Muscle of leg (tissue), 16 donors: Measurements from ENCODE around the gene BAHD1. TPM values are rescaled to one million over a fixed set of nuclear protein-coding genes. Genes with fewer than 3 reads are reported as not detected.
A peak's percentile ranks its signal among the peaks of the same experiment; 100 is the strongest.

Source experiments
- DNase-seq: peaks from one replicate; pipeline ENCODE4 v3.0.0; 2013
- H3K27ac ChIP-seq: one replicate; pipeline ENCODE4 v1.5.1; 2013; ENCODE audit warnings: mild to moderate bottlenecking, low read length, control low read depth
- H3K27me3 ChIP-seq: one replicate; pipeline ENCODE4 v1.6.1; 2013; ENCODE audit warnings: low read length; ENCODE audit not compliant: control insufficient read depth, insufficient read depth
- H3K36me3 ChIP-seq: one replicate; pipeline ENCODE4 v1.6.1; 2013; ENCODE audit warnings: low read length; ENCODE audit not compliant: control insufficient read depth, insufficient read depth
- H3K4me1 ChIP-seq: one replicate; pipeline ENCODE4 v1.6.1; 2013; ENCODE audit warnings: low read length; ENCODE audit not compliant: control insufficient read depth, insufficient read depth
- H3K4me3 ChIP-seq: one replicate; pipeline ENCODE4 v1.5.1; 2013; ENCODE audit warnings: low read length, control low read depth
- H3K9me3 ChIP-seq: replicated peaks from 2 replicates; pipeline ENCODE4 v1.6.1; 2013; ENCODE audit warnings: low read depth, low read length; ENCODE audit not compliant: control insufficient read depth
- WGBS: methylation state at CpG from one replicate; pipeline ENCODE4 v1.1.5; 2013; ENCODE audit warnings: missing lambda C conversion rate; ENCODE audit not compliant: insufficient coverage; 5-methylcytosine and 5-hydroxymethylcytosine counted together
- long read RNA-seq, 11 donors: transcript quantifications; one replicate each; lab custom pipeline, GENCODE V29; 2026
- polyA plus RNA-seq, 8 donors: library from polyadenylated mRNA; unstranded; fragments of 120-200 nt; gene quantifications; one replicate each; pipeline versions ENCODE4 v1.2.1 to v1.2.3, GENCODE V29; 2013; ENCODE audit warnings: inconsistent platforms in 1 of 8, low replicate concordance in 1 of 8; ENCODE audit not compliant: insufficient read length in 8 of 8, insufficient read depth in 1 of 8
- total RNA-seq: library from RNA; stranded (reverse); fragments of 120-200 nt; gene quantifications from one replicate; pipeline ENCODE4 v1.2.4, GENCODE V29; 2013

BAHD1 gene
- total RNA-seq: 12.1 TPM
- 10 to 100 TPM; 13.3 to 22.6 (median 19.0) TPM for polyA plus RNA-seq
- long read RNA-seq, donor 1, full-length matches to known transcripts: 1 of 1 reads
- long read RNA-seq, donor 1, partial matches to known transcripts: 0 of 1 reads
- long read RNA-seq, donor 1, other reads (novel, unspliced or antisense): 0 of 1 reads
- long read RNA-seq, donor 2: 0 reads
- long read RNA-seq, donor 3, full-length matches to known transcripts: 3 of 3 reads
- long read RNA-seq, donor 3, partial matches to known transcripts: 0 of 3 reads
- long read RNA-seq, donor 3, other reads (novel, unspliced or antisense): 0 of 3 reads
- long read RNA-seq, donor 4, partial matches to known transcripts: 0 of 1 reads
- long read RNA-seq, donor 4, other reads (novel, unspliced or antisense): 0 of 1 reads
- long read RNA-seq, donor 5, full-length matches to known transcripts: 1 of 1 reads
- long read RNA-seq, donor 5, partial matches to known transcripts: 0 of 1 reads
- long read RNA-seq, donor 5, other reads (novel, unspliced or antisense): 0 of 1 reads
- long read RNA-seq, donor 6, full-length matches to known transcripts: 1 of 11 reads
- long read RNA-seq, donor 6, partial matches to known transcripts: 10 of 11 reads
- long read RNA-seq, donor 6, other reads (novel, unspliced or antisense): 0 of 11 reads
- long read RNA-seq, donor 7, partial matches to known transcripts: 5 of 5 reads
- long read RNA-seq, donor 7, other reads (novel, unspliced or antisense): 0 of 5 reads
- long read RNA-seq, donor 8, partial matches to known transcripts: 0 of 1 reads
- long read RNA-seq, donor 8, other reads (novel, unspliced or antisense): 0 of 1 reads
- long read RNA-seq, donor 9, partial matches to known transcripts: 5 of 5 reads
- long read RNA-seq, donor 9, other reads (novel, unspliced or antisense): 0 of 5 reads
- long read RNA-seq, donor 10, full-length matches to known transcripts: 1 of 1 reads
- long read RNA-seq, donor 10, partial matches to known transcripts: 0 of 1 reads
- long read RNA-seq, donor 10, other reads (novel, unspliced or antisense): 0 of 1 reads
- long read RNA-seq, donor 11, full-length matches to known transcripts: 2 of 2 reads
- long read RNA-seq, donor 11, partial matches to known transcripts: 0 of 2 reads
- long read RNA-seq, donor 11, other reads (novel, unspliced or antisense): 0 of 2 reads

- under 1% methylated on average over 112 of the region's 119 CpGs for WGBS
- Histone ChIP-seq H3K9me3 (no peaks in the 10 kb centered on the region), H3K4me3 (peak within 1 kb of the TSS; percentile 68), H3K27ac (no peak within 1 kb of the TSS), H3K36me3 (no peaks in the 10 kb centered on the region), H3K4me1 (peaks cover 46% of the 10 kb centered on the region), H3K27me3 (peaks cover 59% of the 10 kb centered on the region)
- DNase-seq: peak; percentile 98
Measured at GRCh38 chr15:40440743-40441564, at the start of gene BAHD1. Gene BAHD1, plus strand, starts transcription at chr15:40440953. Its CDS starts 17,512 bp downstream, at chr15:40458465.

GRCh38 chr15:40392986-40393948 is 47.5 kb upstream of the BAHD1 start:
- Histone ChIP-seq H3K27me3 (no peaks in the 10 kb centered on the region), H3K36me3 (peaks cover 31% of the 10 kb centered on the region), H3K4me1 (no peaks in the 10 kb centered on the region), H3K27ac (no peak overlapping the region), H3K9me3 (no peaks in the 10 kb centered on the region), H3K4me3 (no peak overlapping the region)
- DNase-seq: no peak
- no CpG with 5 or more reads among the region's 4 CpGs for WGBS

- H3K9me3 ChIP-seq: no peaks in the 10 kb centered on the region
- no peaks in the 10 kb centered on the region for H3K27me3 ChIP-seq
- peaks cover 11% of the 10 kb centered on the region for H3K36me3 ChIP-seq
- no peaks in the 10 kb centered on the region for H3K4me1 ChIP-seq
- no peak overlapping the region for H3K27ac ChIP-seq
- DNase-seq: no peak
- WGBS: 90% methylated on average over 3 of the region's 8 CpGs
- no peak overlapping the region for H3K4me3 ChIP-seq
Measured at GRCh38 chr15:40397688-40398412, 42.9 kb upstream of the BAHD1 start.

GRCh38 chr15:40398413-40398873 is 42.3 kb upstream of the BAHD1 start:
- H3K4me3 ChIP-seq: no peak overlapping the region
- no peaks in the 10 kb centered on the region for H3K4me1 ChIP-seq
- peak; percentile 70 for DNase-seq
- 95% methylated on average over 4 of the region's 4 CpGs for WGBS
- peaks cover 9% of the 10 kb centered on the region for H3K36me3 ChIP-seq
- H3K27me3 ChIP-seq: no peaks in the 10 kb centered on the region
- H3K9me3 ChIP-seq: no peaks in the 10 kb centered on the region
- H3K27ac ChIP-seq: no peak overlapping the region

GRCh38 chr15:40399370-40399769 is 41.4 kb upstream of the BAHD1 start:
- Histone ChIP-seq H3K9me3 (no peaks in the 10 kb centered on the region), H3K4me1 (no peaks in the 10 kb centered on the region), H3K27ac (no peak overlapping the region), H3K4me3 (no peak overlapping the region), H3K27me3 (no peaks in the 10 kb centered on the region), H3K36me3 (peaks cover 6% of the 10 kb centered on the region)
- WGBS: 89% methylated on average over 4 of the region's 7 CpGs
- DNase-seq: no peak

GRCh38 chr15:40405501-40406381 is 35.0 kb upstream of the BAHD1 start, which contains the start of gene IVD:
Gene IVD, plus strand, starts transcription at chr15:40405795. Its CDS starts 33 bp downstream, at chr15:40405828.
- Histone ChIP-seq H3K4me3 (peak within 1 kb of the TSS; percentile 93), H3K27ac (peak within 1 kb of the TSS; percentile 71), H3K4me1 (peaks cover 14% of the 10 kb centered on the region), H3K27me3 (no peaks in the 10 kb centered on the region), H3K9me3 (no peaks in the 10 kb centered on the region), H3K36me3 (peaks cover 22% of the 10 kb centered on the region)
- DNase-seq: peak; percentile 97
- WGBS: under 1% methylated on average over 50 of the region's 54 CpGs

GRCh38 chr15:40407330-40407990 is 33.3 kb upstream of the BAHD1 start:
- no peak for DNase-seq
- Histone ChIP-seq H3K27me3 (no peaks in the 10 kb centered on the region), H3K4me3 (no peak overlapping the region), H3K36me3 (peaks cover 39% of the 10 kb centered on the region), H3K27ac (no peak overlapping the region), H3K9me3 (no peaks in the 10 kb centered on the region), H3K4me1 (peaks cover 14% of the 10 kb centered on the region)
- WGBS: 81% methylated on average over 7 of the region's 8 CpGs
